H1 (cell line): Measurements from ENCODE around the gene SPEF2. TPM values are rescaled to one million over a fixed set of nuclear protein-coding genes. Genes with fewer than 3 reads are reported as not detected.

Experiments used
- CTCF ChIA-PET: fragments of 300-600 bp; sonication (Branson Sonifier 250); formaldehyde crosslinking; loops from one replicate; lab custom pipeline; 2021; ENCODE audit not compliant: partially characterized antibody; lab: Charles Lee
- POLR2A ChIA-PET: fragments of 300-600 bp; sonication (Branson Sonifier 250); formaldehyde crosslinking; loops from one replicate; lab custom pipeline; 2021; ENCODE audit warnings: inconsistent platforms; ENCODE audit not compliant: partially characterized antibody; lab: Charles Lee
- DNase-seq, 2 experiments: peaks; one replicate each; pipeline versions ENCODE4 v3.0.0 to v3.0.0-alpha.2; 2010 to 2022; ENCODE audit warnings: low spot score in 2 of 2, low read depth in 1 of 2, mixed read lengths in 1 of 2
- FAIRE-seq: peaks from 2 replicates; lab custom pipeline; 2011; peaks lifted over from hg19 to GRCh38; lab: Jason Lieb, UNC
- H2AFZ ChIP-seq: 2 replicates; pipeline ENCODE4 v1.8.1; 2012; ENCODE audit warnings: low read length, inconsistent platforms
- H2AK5ac ChIP-seq: 2 replicates; pipeline ENCODE4 v1.6.1; 2013; ENCODE audit warnings: low read depth, low read length
- H2BK120ac ChIP-seq: replicated peaks from 2 replicates; pipeline ENCODE3; 2013; ENCODE audit warnings: low read depth, low read length, inconsistent platforms
- H2BK12ac ChIP-seq: 2 replicates; pipeline ENCODE4 v1.6.1; 2013; ENCODE audit warnings: low read depth, low read length
- H2BK15ac ChIP-seq: 2 replicates; pipeline ENCODE4 v1.6.1; 2013; ENCODE audit warnings: low read length
- H2BK20ac ChIP-seq: 2 replicates; pipeline ENCODE4 v1.6.1; 2013; ENCODE audit warnings: low read length
- H2BK5ac ChIP-seq: 2 replicates; pipeline ENCODE4 v1.6.1; 2013; ENCODE audit warnings: low read depth, low read length
- H3K14ac ChIP-seq: 2 replicates; pipeline ENCODE4 v1.6.1; 2013; ENCODE audit warnings: inconsistent platforms; ENCODE audit not compliant: insufficient read length
- H3K18ac ChIP-seq: 2 replicates; pipeline ENCODE4 v1.6.1; 2013; ENCODE audit warnings: low read length; ENCODE audit errors: extremely low read depth
- H3K23ac ChIP-seq: 2 replicates; pipeline ENCODE4 v1.6.1; 2013; ENCODE audit warnings: inconsistent platforms; ENCODE audit not compliant: insufficient read length
- H3K23me2 ChIP-seq: 2 replicates; pipeline ENCODE4 v1.6.1; 2013; ENCODE audit warnings: low read depth, low read length
- H3K27ac ChIP-seq: 2 replicates; pipeline ENCODE4 v1.6.1; 2011; ENCODE audit warnings: low read depth, low read length, inconsistent platforms
- H3K27me3 ChIP-seq, 4 experiments: replicated peaks in 1 of 4; 1 replicate in 1 of 4; 2 replicates in 3 of 4; pipeline versions ENCODE4 v1.6.1 to v1.8.1; 2011 to 2013; ENCODE audit warnings: low read length in 3 of 4, mild to moderate bottlenecking in 3 of 4, inconsistent platforms in 2 of 4, mixed read lengths in 2 of 4, moderate library complexity in 1 of 4; ENCODE audit not compliant: control insufficient read depth in 3 of 4, insufficient read depth in 3 of 4; ENCODE audit errors: extremely low read depth in 1 of 4
- H3K36me3 ChIP-seq, 4 experiments: 2 replicates each; pipeline versions ENCODE4 v1.6.1 to v1.8.1; 2011 to 2013; ENCODE audit warnings: mild to moderate bottlenecking in 4 of 4, low read length in 3 of 4, moderate library complexity in 2 of 4, control low read depth in 1 of 4, inconsistent platforms in 1 of 4; ENCODE audit not compliant: insufficient read depth in 4 of 4, control insufficient read depth in 2 of 4
- H3K4ac ChIP-seq: replicated peaks from 2 replicates; pipeline ENCODE3; 2013; ENCODE audit warnings: low read length, low read depth, mixed read lengths, inconsistent platforms; ENCODE audit not compliant: insufficient read length
- H3K4me1 ChIP-seq, 4 experiments: replicated peaks in 1 of 4; 1 replicate in 1 of 4; 2 replicates in 3 of 4; pipeline versions ENCODE4 v1.6.1 to v1.8.1; 2011 to 2013; ENCODE audit warnings: low read length in 3 of 4, inconsistent platforms in 2 of 4, mixed read lengths in 1 of 4; ENCODE audit not compliant: insufficient read depth in 4 of 4, control insufficient read depth in 3 of 4
- H3K4me2 ChIP-seq, 2 experiments: 2 replicates each; pipeline versions ENCODE4 v1.6.1 to v1.8.1; 2011 to 2013; ENCODE audit warnings: low read depth in 2 of 2, low read length in 2 of 2, control low read depth in 1 of 2, inconsistent platforms in 1 of 2, mild to moderate bottlenecking in 1 of 2; ENCODE audit not compliant: insufficient read depth in 1 of 2
- H3K4me3 ChIP-seq, 4 experiments: fragments of 200-600, 300-600 bp in 1 of 4; sonication (generic), shearing (Covaris generic), sonication (Bioruptor Twin) in 1 of 4; 2 replicates each; pipeline versions ENCODE4 v1.5.1 to v1.8.1; 2011 to 2016; ENCODE audit warnings: low read length in 4 of 4, low read depth in 3 of 4, control low read depth in 2 of 4, inconsistent platforms in 2 of 4, mild to moderate bottlenecking in 2 of 4, mixed read lengths in 1 of 4, moderate library complexity in 1 of 4; ENCODE audit not compliant: insufficient read depth in 2 of 4; ENCODE audit errors: extremely low read depth in 1 of 4
- H3K56ac ChIP-seq: replicated peaks from 2 replicates; pipeline ENCODE3; 2013; ENCODE audit warnings: low read depth, mild to moderate bottlenecking, mixed read lengths, low read length, inconsistent platforms; ENCODE audit not compliant: insufficient read length
- H3K79me1 ChIP-seq: 2 replicates; pipeline ENCODE4 v1.6.1; 2013; ENCODE audit warnings: low read depth, low read length, control low read depth
- H3K79me2 ChIP-seq, 2 experiments: 2 replicates each; pipeline versions ENCODE4 v1.6.1 to v1.8.1; 2012 to 2013; ENCODE audit warnings: low read length in 2 of 2, mild to moderate bottlenecking in 2 of 2, inconsistent platforms in 1 of 2; ENCODE audit not compliant: insufficient read depth in 2 of 2, control insufficient read depth in 1 of 2
- H3K9ac ChIP-seq, 4 experiments: replicated peaks in 1 of 4; 1 replicate in 1 of 4; 2 replicates in 3 of 4; pipeline versions ENCODE4 v1.6.1 to v1.8.1; 2011 to 2013; ENCODE audit warnings: low read depth in 3 of 4, low read length in 3 of 4, control low read depth in 2 of 4, mild to moderate bottlenecking in 2 of 4, moderate library complexity in 2 of 4, inconsistent platforms in 1 of 4; ENCODE audit errors: extremely low read depth in 1 of 4
- H3K9me3 ChIP-seq, 2 experiments: 2 replicates each; pipeline versions ENCODE4 v1.6.1 to v1.8.1; 2012 to 2013; ENCODE audit warnings: mild to moderate bottlenecking in 2 of 2, moderate library complexity in 2 of 2, control low read depth in 1 of 2, inconsistent platforms in 1 of 2, low read depth in 1 of 2, low read length in 1 of 2, mixed read lengths in 1 of 2; ENCODE audit not compliant: insufficient read depth in 2 of 2
- H4K20me1 ChIP-seq, 2 experiments: replicated peaks in 1 of 2; 2 replicates each; pipeline versions ENCODE3 to v1.8.1; 2011 to 2013; ENCODE audit warnings: inconsistent platforms in 2 of 2, low read length in 2 of 2, mild to moderate bottlenecking in 1 of 2; ENCODE audit not compliant: insufficient read depth in 2 of 2, control insufficient read depth in 1 of 2
- H4K5ac ChIP-seq: 2 replicates; pipeline ENCODE4 v1.6.1; 2013; ENCODE audit warnings: low read length, low read depth, mixed read lengths, inconsistent platforms; ENCODE audit not compliant: insufficient read length
- H4K8ac ChIP-seq: 2 replicates; pipeline ENCODE4 v1.8.0; 2013; ENCODE audit warnings: mild to moderate bottlenecking, moderate library complexity, low read length, inconsistent platforms; ENCODE audit not compliant: insufficient read depth; ENCODE audit errors: extremely low read depth
- H4K91ac ChIP-seq: replicated peaks from 2 replicates; pipeline ENCODE3; 2013; ENCODE audit warnings: low read length, mixed read lengths, inconsistent platforms; ENCODE audit not compliant: insufficient read length
- FOSL1 ChIP-seq: IDR thresholded peaks from 2 replicates; pipeline ENCODE4 v1.6.1; 2011; ENCODE audit warnings: mild to moderate bottlenecking, low read depth, low read length, moderate library complexity; ENCODE audit not compliant: insufficient read depth
- GTF2F1 ChIP-seq: IDR thresholded peaks from 2 replicates; pipeline ENCODE4 v1.6.1; 2012; ENCODE audit warnings: low read depth, low read length, improper control_type of control experiment, borderline replicate concordance
- HDAC6 ChIP-seq: IDR thresholded peaks from one replicate; pipeline ENCODE4 v1.7.1; 2012; ENCODE audit warnings: low read depth, mild to moderate bottlenecking, inconsistent platforms, low read length, moderate library complexity
- RAD21 ChIP-seq, 2 experiments: IDR thresholded peaks in 1 of 2; conservative IDR thresholded peaks in 1 of 2; 2 replicates each; pipeline ENCODE4 v1.6.1; 2011; ENCODE audit warnings: low read depth in 2 of 2, low read length in 2 of 2, improper control_type of control experiment in 1 of 2, inconsistent platforms in 1 of 2, mild to moderate bottlenecking in 1 of 2, moderate library complexity in 1 of 2
- SIRT6 ChIP-seq: IDR thresholded peaks from one replicate; pipeline ENCODE4 v1.7.1; 2012; ENCODE audit warnings: low read length, inconsistent platforms
- SUZ12 ChIP-seq: fragments of 200-600 bp; sonication (generic); IDR thresholded peaks from 2 replicates; pipeline ENCODE4 v1.6.1; 2012; ENCODE audit warnings: mild to moderate bottlenecking, inconsistent platforms, low read length, moderate library complexity, mixed read lengths
- TAF1 ChIP-seq: IDR thresholded peaks from 2 replicates; pipeline ENCODE4 v1.6.1; 2011; ENCODE audit warnings: mild to moderate bottlenecking, low read depth, low read length
- TBP ChIP-seq: IDR thresholded peaks from 2 replicates; pipeline ENCODE4 v1.6.1; 2011; ENCODE audit warnings: low read depth, low read length, improper control_type of control experiment
- WGBS, 2 experiments: shearing (Covaris generic) in 1 of 2; methylation state at CpG; one replicate each; pipeline versions ENCODE4 v1.1.6 to v1.1.7; 2013 to 2015; ENCODE audit warnings: low lambda C conversion rate in 2 of 2, mixed read lengths in 2 of 2, inconsistent platforms in 1 of 2, low coverage in 1 of 2, missing lambda C conversion rate in 1 of 2; ENCODE audit not compliant: insufficient replicate concordance in 2 of 2, insufficient coverage in 1 of 2, insufficient read length in 1 of 2; ENCODE audit errors: extremely low coverage in 1 of 2, missing lambda C conversion rate in 1 of 2; 5-methylcytosine and 5-hydroxymethylcytosine counted together
- polyA plus RNA-seq, 7 experiments: library from polyadenylated mRNA; depleted of rRNA in 3 of 7; stranded (reverse) in 5 of 7; unstranded in 2 of 7; fragments of >200 nt in 5 of 7; fragments of 200-250 nt in 2 of 7; gene quantifications; 1 replicate in 5 of 7; 2 replicates in 1 of 7; 4 replicates in 1 of 7; pipeline versions ENCODE4 v1.2.1 to v1.2.3, GENCODE V29; 2011 to 2013; ENCODE audit warnings: missing spikeins in 2 of 7, mixed read lengths in 2 of 7
- total RNA-seq: library from RNA; stranded (reverse); fragmentation: NEBNext Ultra II Directional; extraction: Animal tissue kit (Norgen Biotek cat#: 25700); gene quantifications from 2 replicates; pipeline ENCODE4 v1.2.1, GENCODE V29; 2021
- TF ChIP-seq, protein P1 (sequence below): IDR thresholded peaks from 2 replicates; pipeline ENCODE4 v1.6.1; 2012; ENCODE audit warnings: low read length, inconsistent platforms
- TF ChIP-seq, protein P2 (sequence below), 3 experiments: IDR thresholded peaks; 1 replicate in 2 of 3; 2 replicates in 1 of 3; pipeline versions ENCODE4 v1.5.1 to v1.6.1; 2011; ENCODE audit warnings: low read length in 3 of 3, mild to moderate bottlenecking in 3 of 3, inconsistent platforms in 2 of 3, low read depth in 1 of 3, moderate library complexity in 1 of 3; ENCODE audit not compliant: insufficient read depth in 1 of 3; ENCODE audit errors: control extremely low read depth in 1 of 3

Gene SPEF2
- total and polyA plus RNA-seq, 2 of the 8 experiments (the other 6 are each of a cell fraction or from before 2014, with no cell fraction given), result 0.14 to 0.73 TPM

DNA sequence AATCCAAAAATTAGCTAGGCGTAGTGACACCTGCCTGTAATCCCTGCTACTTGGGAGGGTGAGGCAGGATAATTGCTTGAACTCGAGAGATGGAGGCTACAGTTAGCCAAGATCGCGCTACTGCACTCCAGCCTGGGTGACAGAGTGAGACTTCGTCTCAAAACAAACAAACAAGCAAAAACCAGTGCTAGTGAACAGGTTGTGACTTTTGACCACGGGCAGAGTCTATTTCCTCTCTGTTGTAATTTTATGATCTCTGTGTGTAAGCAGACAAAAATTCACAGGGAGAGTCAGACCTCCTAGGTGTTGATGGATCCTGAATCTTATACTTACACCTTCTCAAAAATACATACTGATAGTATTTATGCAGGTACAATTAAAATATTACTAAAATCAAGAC lies 65.8 kb downstream of the SPEF2 start:
- Histone ChIP-seq H3K79me1 (no peaks in the 10 kb centered on the region), H3K9ac (no peak overlapping the region), H2BK15ac (no peak overlapping the region), H2BK5ac (no peak overlapping the region), H3K23me2 (no peaks in the 10 kb centered on the region), H3K56ac (no peak overlapping the region), H3K4me3 (no peak overlapping the region), H3K79me2 (no peaks in the 10 kb centered on the region), H4K20me1 (no peaks in the 10 kb centered on the region), H4K8ac (no peak overlapping the region), H3K36me3 (no peaks in the 10 kb centered on the region), H3K4me1 (no peaks in the 10 kb centered on the region), H3K27me3 (no peaks in the 10 kb centered on the region), H3K27ac (no peak overlapping the region), H2AFZ (no peak overlapping the region), H3K4me2 (no peak overlapping the region), H2BK20ac (no peak overlapping the region), H4K5ac (no peak overlapping the region), H2BK120ac (no peak overlapping the region), H3K18ac (no peak overlapping the region), H3K4ac (no peak overlapping the region), H4K91ac (no peak overlapping the region), H3K23ac (no peak overlapping the region), H2BK12ac (no peak overlapping the region), H2AK5ac (no peak overlapping the region), H3K9me3 (no peaks in the 10 kb centered on the region), H3K14ac (no peak overlapping the region)
- no peak for DNase-seq
- no peak for FAIRE-seq
- ChIA-PET CTCF (no interaction called here), POLR2A (no interaction called here)
- 95% methylated on average over 6 of the region's 6 CpGs; no CpG with 5 or more reads in 1 of the 2 experiments for WGBS, 2 experiments
- TF ChIP-seq, protein P1, sequence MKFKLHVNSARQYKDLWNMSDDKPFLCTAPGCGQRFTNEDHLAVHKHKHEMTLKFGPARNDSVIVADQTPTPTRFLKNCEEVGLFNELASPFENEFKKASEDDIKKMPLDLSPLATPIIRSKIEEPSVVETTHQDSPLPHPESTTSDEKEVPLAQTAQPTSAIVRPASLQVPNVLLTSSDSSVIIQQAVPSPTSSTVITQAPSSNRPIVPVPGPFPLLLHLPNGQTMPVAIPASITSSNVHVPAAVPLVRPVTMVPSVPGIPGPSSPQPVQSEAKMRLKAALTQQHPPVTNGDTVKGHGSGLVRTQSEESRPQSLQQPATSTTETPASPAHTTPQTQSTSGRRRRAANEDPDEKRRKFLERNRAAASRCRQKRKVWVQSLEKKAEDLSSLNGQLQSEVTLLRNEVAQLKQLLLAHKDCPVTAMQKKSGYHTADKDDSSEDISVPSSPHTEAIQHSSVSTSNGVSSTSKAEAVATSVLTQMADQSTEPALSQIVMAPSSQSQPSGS, result no peak
- TF ChIP-seq, protein P2, sequence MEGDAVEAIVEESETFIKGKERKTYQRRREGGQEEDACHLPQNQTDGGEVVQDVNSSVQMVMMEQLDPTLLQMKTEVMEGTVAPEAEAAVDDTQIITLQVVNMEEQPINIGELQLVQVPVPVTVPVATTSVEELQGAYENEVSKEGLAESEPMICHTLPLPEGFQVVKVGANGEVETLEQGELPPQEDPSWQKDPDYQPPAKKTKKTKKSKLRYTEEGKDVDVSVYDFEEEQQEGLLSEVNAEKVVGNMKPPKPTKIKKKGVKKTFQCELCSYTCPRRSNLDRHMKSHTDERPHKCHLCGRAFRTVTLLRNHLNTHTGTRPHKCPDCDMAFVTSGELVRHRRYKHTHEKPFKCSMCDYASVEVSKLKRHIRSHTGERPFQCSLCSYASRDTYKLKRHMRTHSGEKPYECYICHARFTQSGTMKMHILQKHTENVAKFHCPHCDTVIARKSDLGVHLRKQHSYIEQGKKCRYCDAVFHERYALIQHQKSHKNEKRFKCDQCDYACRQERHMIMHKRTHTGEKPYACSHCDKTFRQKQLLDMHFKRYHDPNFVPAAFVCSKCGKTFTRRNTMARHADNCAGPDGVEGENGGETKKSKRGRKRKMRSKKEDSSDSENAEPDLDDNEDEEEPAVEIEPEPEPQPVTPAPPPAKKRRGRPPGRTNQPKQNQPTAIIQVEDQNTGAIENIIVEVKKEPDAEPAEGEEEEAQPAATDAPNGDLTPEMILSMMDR (IDR thresholded peaks at IDR 0.05; ENCODE audit: control extremely low read depth in 1 of 3, insufficient read depth in 1 of 3, low read depth in 1 of 3, low read length in 3 of 3), result no peak
- no peak for TF ChIP-seq TAF1
- TF ChIP-seq RAD21 (IDR thresholded peaks at IDR 0.05 in 1 of 2, conservative IDR thresholded peaks at IDR 0.05 in 1 of 2; ENCODE audit: low read depth in 2 of 2, low read length in 2 of 2), result no peak
- no peak for TF ChIP-seq TBP
- no peak for TF ChIP-seq HDAC6
- no peak for TF ChIP-seq SUZ12
- TF ChIP-seq FOSL1, result no peak
- TF ChIP-seq GTF2F1, result no peak
- TF ChIP-seq SIRT6, result no peak
